ENCODE results near the gene CREBBP.

The CREBBP gene

GRCh38 chr16:3879258-3879886, 1.1 kb downstream of the CREBBP start:
- DNase-seq: peak; percentile 25

- peak; percentile 54 for DNase-seq
Observed at GRCh38 chr16:3878610-3879009, 1.9 kb downstream of the CREBBP start.

GRCh38 chr16:3876695-3877094, 3.8 kb downstream of the CREBBP start:
- no peak for DNase-seq

- DNase-seq: no peak
Observed at GRCh38 chr16:3876160-3876559, 4.4 kb downstream of the CREBBP start.

- no peak for DNase-seq
Observed at GRCh38 chr16:3874794-3875692, 5.5 kb downstream of the CREBBP start.

- no peak for DNase-seq
Observed at GRCh38 chr16:3874242-3874641, 6.3 kb downstream of the CREBBP start.

GRCh38 chr16:3873482-3874173, 6.9 kb downstream of the CREBBP start:
- DNase-seq: no peak

GRCh38 chr16:3872216-3872895, 8.2 kb downstream of the CREBBP start:
- no peak for DNase-seq

GRCh38 chr16:3868967-3869366, 11.5 kb downstream of the CREBBP start:
- DNase-seq: no peak

- DNase-seq: no peak
Observed at GRCh38 chr16:3868556-3868955, 12.0 kb downstream of the CREBBP start.

GRCh38 chr16:3866703-3867431, 13.6 kb downstream of the CREBBP start:
- no peak for DNase-seq

- DNase-seq: no peak
Observed at GRCh38 chr16:3865241-3865640, 15.3 kb downstream of the CREBBP start.

- no peak for DNase-seq
Observed at GRCh38 chr16:3864562-3864961, 16.0 kb downstream of the CREBBP start.

GRCh38 chr16:3863587-3863986, 16.9 kb downstream of the CREBBP start:
- DNase-seq: no peak

- peak; percentile 20 for DNase-seq
Observed at GRCh38 chr16:3861808-3862451, 18.6 kb downstream of the CREBBP start.

- no peak for DNase-seq
Observed at GRCh38 chr16:3859889-3860288, 20.6 kb downstream of the CREBBP start.

- peak; percentile 87 for DNase-seq
Observed at GRCh38 chr16:3858801-3859200, 21.7 kb downstream of the CREBBP start.

GRCh38 chr16:3857189-3858043, 23.1 kb downstream of the CREBBP start:
- peak; percentile 95 for DNase-seq

GRCh38 chr16:3856367-3857141, 24.0 kb downstream of the CREBBP start:
- DNase-seq: peak; percentile 54

All from inflammatory macrophage treated with lipopolysaccharide for 4 hours (primary cell).